H1 (cell line): ENCODE data around the gene BCO1. TPM values are rescaled to one million over a fixed set of nuclear protein-coding genes. Genes with fewer than 3 reads are reported as not detected.

Experiments used
- CTCF ChIA-PET: fragments of 300-600 bp; sonication (Branson Sonifier 250); formaldehyde crosslinking; loops from one replicate; lab custom pipeline; 2021; ENCODE audit not compliant: partially characterized antibody; lab: Charles Lee
- POLR2A ChIA-PET: fragments of 300-600 bp; sonication (Branson Sonifier 250); formaldehyde crosslinking; loops from one replicate; lab custom pipeline; 2021; ENCODE audit warnings: inconsistent platforms; ENCODE audit not compliant: partially characterized antibody; lab: Charles Lee
- DNase-seq, 2 experiments: peaks; one replicate each; pipeline versions ENCODE4 v3.0.0 to v3.0.0-alpha.2; 2010 to 2022; ENCODE audit warnings: low spot score in 2 of 2, low read depth in 1 of 2, mixed read lengths in 1 of 2
- FAIRE-seq: peaks from 2 replicates; lab custom pipeline; 2011; peaks lifted over from hg19 to GRCh38; lab: Jason Lieb, UNC
- H2AFZ ChIP-seq: 2 replicates; pipeline ENCODE4 v1.8.1; 2012; ENCODE audit warnings: low read length, inconsistent platforms
- H2AK5ac ChIP-seq: 2 replicates; pipeline ENCODE4 v1.6.1; 2013; ENCODE audit warnings: low read depth, low read length
- H2BK120ac ChIP-seq: replicated peaks from 2 replicates; pipeline ENCODE3; 2013; ENCODE audit warnings: low read depth, low read length, inconsistent platforms
- H2BK12ac ChIP-seq: 2 replicates; pipeline ENCODE4 v1.6.1; 2013; ENCODE audit warnings: low read depth, low read length
- H2BK15ac ChIP-seq: 2 replicates; pipeline ENCODE4 v1.6.1; 2013; ENCODE audit warnings: low read length
- H2BK20ac ChIP-seq: 2 replicates; pipeline ENCODE4 v1.6.1; 2013; ENCODE audit warnings: low read length
- H2BK5ac ChIP-seq: 2 replicates; pipeline ENCODE4 v1.6.1; 2013; ENCODE audit warnings: low read depth, low read length
- H3K14ac ChIP-seq: 2 replicates; pipeline ENCODE4 v1.6.1; 2013; ENCODE audit warnings: inconsistent platforms; ENCODE audit not compliant: insufficient read length
- H3K18ac ChIP-seq: 2 replicates; pipeline ENCODE4 v1.6.1; 2013; ENCODE audit warnings: low read length; ENCODE audit errors: extremely low read depth
- H3K23ac ChIP-seq: 2 replicates; pipeline ENCODE4 v1.6.1; 2013; ENCODE audit warnings: inconsistent platforms; ENCODE audit not compliant: insufficient read length
- H3K23me2 ChIP-seq: 2 replicates; pipeline ENCODE4 v1.6.1; 2013; ENCODE audit warnings: low read depth, low read length
- H3K27ac ChIP-seq: 2 replicates; pipeline ENCODE4 v1.6.1; 2011; ENCODE audit warnings: low read depth, low read length, inconsistent platforms
- H3K27me3 ChIP-seq, 4 experiments: replicated peaks in 1 of 4; 1 replicate in 1 of 4; 2 replicates in 3 of 4; pipeline versions ENCODE4 v1.6.1 to v1.8.1; 2011 to 2013; ENCODE audit warnings: low read length in 3 of 4, mild to moderate bottlenecking in 3 of 4, inconsistent platforms in 2 of 4, mixed read lengths in 2 of 4, moderate library complexity in 1 of 4; ENCODE audit not compliant: control insufficient read depth in 3 of 4, insufficient read depth in 3 of 4; ENCODE audit errors: extremely low read depth in 1 of 4
- H3K36me3 ChIP-seq, 4 experiments: 2 replicates each; pipeline versions ENCODE4 v1.6.1 to v1.8.1; 2011 to 2013; ENCODE audit warnings: mild to moderate bottlenecking in 4 of 4, low read length in 3 of 4, moderate library complexity in 2 of 4, control low read depth in 1 of 4, inconsistent platforms in 1 of 4; ENCODE audit not compliant: insufficient read depth in 4 of 4, control insufficient read depth in 2 of 4
- H3K4ac ChIP-seq: replicated peaks from 2 replicates; pipeline ENCODE3; 2013; ENCODE audit warnings: low read length, low read depth, mixed read lengths, inconsistent platforms; ENCODE audit not compliant: insufficient read length
- H3K4me1 ChIP-seq, 4 experiments: replicated peaks in 1 of 4; 1 replicate in 1 of 4; 2 replicates in 3 of 4; pipeline versions ENCODE4 v1.6.1 to v1.8.1; 2011 to 2013; ENCODE audit warnings: low read length in 3 of 4, inconsistent platforms in 2 of 4, mixed read lengths in 1 of 4; ENCODE audit not compliant: insufficient read depth in 4 of 4, control insufficient read depth in 3 of 4
- H3K4me2 ChIP-seq, 2 experiments: 2 replicates each; pipeline versions ENCODE4 v1.6.1 to v1.8.1; 2011 to 2013; ENCODE audit warnings: low read depth in 2 of 2, low read length in 2 of 2, control low read depth in 1 of 2, inconsistent platforms in 1 of 2, mild to moderate bottlenecking in 1 of 2; ENCODE audit not compliant: insufficient read depth in 1 of 2
- H3K4me3 ChIP-seq, 4 experiments: fragments of 200-600, 300-600 bp in 1 of 4; sonication (generic), shearing (Covaris generic), sonication (Bioruptor Twin) in 1 of 4; 2 replicates each; pipeline versions ENCODE4 v1.5.1 to v1.8.1; 2011 to 2016; ENCODE audit warnings: low read length in 4 of 4, low read depth in 3 of 4, control low read depth in 2 of 4, inconsistent platforms in 2 of 4, mild to moderate bottlenecking in 2 of 4, mixed read lengths in 1 of 4, moderate library complexity in 1 of 4; ENCODE audit not compliant: insufficient read depth in 2 of 4; ENCODE audit errors: extremely low read depth in 1 of 4
- H3K56ac ChIP-seq: replicated peaks from 2 replicates; pipeline ENCODE3; 2013; ENCODE audit warnings: low read depth, mild to moderate bottlenecking, mixed read lengths, low read length, inconsistent platforms; ENCODE audit not compliant: insufficient read length
- H3K79me1 ChIP-seq: 2 replicates; pipeline ENCODE4 v1.6.1; 2013; ENCODE audit warnings: low read depth, low read length, control low read depth
- H3K79me2 ChIP-seq, 2 experiments: 2 replicates each; pipeline versions ENCODE4 v1.6.1 to v1.8.1; 2012 to 2013; ENCODE audit warnings: low read length in 2 of 2, mild to moderate bottlenecking in 2 of 2, inconsistent platforms in 1 of 2; ENCODE audit not compliant: insufficient read depth in 2 of 2, control insufficient read depth in 1 of 2
- H3K9ac ChIP-seq, 4 experiments: replicated peaks in 1 of 4; 1 replicate in 1 of 4; 2 replicates in 3 of 4; pipeline versions ENCODE4 v1.6.1 to v1.8.1; 2011 to 2013; ENCODE audit warnings: low read depth in 3 of 4, low read length in 3 of 4, control low read depth in 2 of 4, mild to moderate bottlenecking in 2 of 4, moderate library complexity in 2 of 4, inconsistent platforms in 1 of 4; ENCODE audit errors: extremely low read depth in 1 of 4
- H3K9me3 ChIP-seq, 2 experiments: 2 replicates each; pipeline versions ENCODE4 v1.6.1 to v1.8.1; 2012 to 2013; ENCODE audit warnings: mild to moderate bottlenecking in 2 of 2, moderate library complexity in 2 of 2, control low read depth in 1 of 2, inconsistent platforms in 1 of 2, low read depth in 1 of 2, low read length in 1 of 2, mixed read lengths in 1 of 2; ENCODE audit not compliant: insufficient read depth in 2 of 2
- H4K20me1 ChIP-seq, 2 experiments: replicated peaks in 1 of 2; 2 replicates each; pipeline versions ENCODE3 to v1.8.1; 2011 to 2013; ENCODE audit warnings: inconsistent platforms in 2 of 2, low read length in 2 of 2, mild to moderate bottlenecking in 1 of 2; ENCODE audit not compliant: insufficient read depth in 2 of 2, control insufficient read depth in 1 of 2
- H4K5ac ChIP-seq: 2 replicates; pipeline ENCODE4 v1.6.1; 2013; ENCODE audit warnings: low read length, low read depth, mixed read lengths, inconsistent platforms; ENCODE audit not compliant: insufficient read length
- H4K8ac ChIP-seq: 2 replicates; pipeline ENCODE4 v1.8.0; 2013; ENCODE audit warnings: mild to moderate bottlenecking, moderate library complexity, low read length, inconsistent platforms; ENCODE audit not compliant: insufficient read depth; ENCODE audit errors: extremely low read depth
- H4K91ac ChIP-seq: replicated peaks from 2 replicates; pipeline ENCODE3; 2013; ENCODE audit warnings: low read length, mixed read lengths, inconsistent platforms; ENCODE audit not compliant: insufficient read length
- BRCA1 ChIP-seq: IDR thresholded peaks from 2 replicates; pipeline ENCODE4 v1.6.1; 2012; ENCODE audit warnings: low read depth, low read length, improper control_type of control experiment
- JUND ChIP-seq: IDR thresholded peaks from 2 replicates; pipeline ENCODE4 v1.6.1; 2011; ENCODE audit warnings: mild to moderate bottlenecking, improper control_type of control experiment, low read length
- KDM1A ChIP-seq: fragments of 200-600, 300-600 bp; sonication (generic); IDR thresholded peaks from 2 replicates; pipeline ENCODE4 v1.7.1; 2016; ENCODE audit warnings: mild to moderate bottlenecking, low read length, borderline replicate concordance
- NANOG ChIP-seq: IDR thresholded peaks from 2 replicates; pipeline ENCODE4 v1.6.1; 2011; ENCODE audit warnings: low read length, low read depth, mild to moderate bottlenecking, inconsistent platforms; ENCODE audit not compliant: insufficient read depth, poor library complexity, severe bottlenecking
- RAD21 ChIP-seq, 2 experiments: IDR thresholded peaks in 1 of 2; conservative IDR thresholded peaks in 1 of 2; 2 replicates each; pipeline ENCODE4 v1.6.1; 2011; ENCODE audit warnings: low read depth in 2 of 2, low read length in 2 of 2, improper control_type of control experiment in 1 of 2, inconsistent platforms in 1 of 2, mild to moderate bottlenecking in 1 of 2, moderate library complexity in 1 of 2
- SIN3A ChIP-seq, 2 experiments: IDR thresholded peaks in 1 of 2; conservative IDR thresholded peaks in 1 of 2; 2 replicates each; pipeline ENCODE4 v1.6.1; 2011 to 2012; ENCODE audit warnings: low read length in 2 of 2, improper control_type of control experiment in 1 of 2, low read depth in 1 of 2, mild to moderate bottlenecking in 1 of 2
- ZNF274 ChIP-seq: IDR thresholded peaks from 2 replicates; pipeline ENCODE4 v1.7.0; 2012; ENCODE audit warnings: low read length, borderline replicate concordance; ENCODE audit errors: extremely low read depth
- WGBS, 2 experiments: shearing (Covaris generic) in 1 of 2; methylation state at CpG; one replicate each; pipeline versions ENCODE4 v1.1.6 to v1.1.7; 2013 to 2015; ENCODE audit warnings: low lambda C conversion rate in 2 of 2, mixed read lengths in 2 of 2, inconsistent platforms in 1 of 2, low coverage in 1 of 2, missing lambda C conversion rate in 1 of 2; ENCODE audit not compliant: insufficient replicate concordance in 2 of 2, insufficient coverage in 1 of 2, insufficient read length in 1 of 2; ENCODE audit errors: extremely low coverage in 1 of 2, missing lambda C conversion rate in 1 of 2; 5-methylcytosine and 5-hydroxymethylcytosine counted together
- polyA plus RNA-seq, 7 experiments: library from polyadenylated mRNA; depleted of rRNA in 3 of 7; stranded (reverse) in 5 of 7; unstranded in 2 of 7; fragments of >200 nt in 5 of 7; fragments of 200-250 nt in 2 of 7; gene quantifications; 1 replicate in 5 of 7; 2 replicates in 1 of 7; 4 replicates in 1 of 7; pipeline versions ENCODE4 v1.2.1 to v1.2.3, GENCODE V29; 2011 to 2013; ENCODE audit warnings: missing spikeins in 2 of 7, mixed read lengths in 2 of 7
- total RNA-seq: library from RNA; stranded (reverse); fragmentation: NEBNext Ultra II Directional; extraction: Animal tissue kit (Norgen Biotek cat#: 25700); gene quantifications from 2 replicates; pipeline ENCODE4 v1.2.1, GENCODE V29; 2021

BCO1 gene
- total and polyA plus RNA-seq, 2 of the 8 experiments (the other 6 are each of a cell fraction or from before 2014, with no cell fraction given), result 0.21 TPM; not detected in 1

DNA sequence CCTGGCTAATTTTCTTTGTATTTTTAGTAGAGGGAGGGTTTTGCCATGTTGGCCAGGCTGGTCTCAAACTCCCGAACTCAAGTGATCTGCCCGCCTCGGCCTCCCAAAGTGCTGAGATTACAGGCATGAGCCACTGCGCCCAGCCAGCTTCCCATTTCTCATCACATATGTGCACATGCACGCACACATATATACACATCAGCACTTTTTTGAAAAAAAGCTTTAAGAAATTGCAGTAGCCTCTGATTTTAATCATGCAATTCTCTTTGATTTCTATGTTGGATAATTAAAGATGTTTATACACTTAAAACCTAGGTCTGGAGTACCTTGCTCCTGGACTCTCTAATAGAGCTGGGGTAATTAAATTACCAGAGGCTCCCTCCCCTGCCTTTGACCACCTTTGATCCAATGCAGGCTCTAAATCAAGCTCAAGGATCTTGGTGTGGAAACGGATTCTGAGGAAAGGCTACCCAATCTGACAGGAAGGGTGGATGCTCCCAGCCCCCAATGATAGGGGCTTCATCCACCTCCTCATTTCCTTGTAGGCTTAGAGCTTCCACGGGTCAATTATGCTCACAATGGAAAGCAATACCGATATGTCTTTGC is 46.6 kb downstream of the BCO1 start:
- CTCF ChIA-PET, result interaction anchor here (0.8 to 1.6 kb wide), 5 partner anchors 12 to 80 kb away, joined by 3 to 5 read pairs (median 4); no protein-coding TSS in a partner anchor
- 90% methylated on average over 8 of the region's 8 CpGs; no CpG with 5 or more reads in 1 of the 2 experiments for WGBS, 2 experiments
- H3K79me2 ChIP-seq, result no peaks in the 10 kb centered on the region
- H3K18ac ChIP-seq, result no peak overlapping the region
- no peak overlapping the region for H3K14ac ChIP-seq
- H3K27ac ChIP-seq, result no peak overlapping the region
- no peak overlapping the region for H3K9ac ChIP-seq
- no peak overlapping the region for H2AFZ ChIP-seq
- H3K27me3 ChIP-seq, result no peaks in the 10 kb centered on the region
- H3K56ac ChIP-seq, result no peak overlapping the region
- TF ChIP-seq BRCA1 (no peak), KDM1A (no peak), NANOG (no peak), SIN3A (conservative IDR thresholded peaks at IDR 0.05 in 1 of 2, IDR thresholded peaks at IDR 0.05 in 1 of 2; ENCODE audit: low read depth in 1 of 2, low read length in 2 of 2) (no peak), JUND (no peak), ZNF274 (no peak), RAD21 (IDR thresholded peaks at IDR 0.05 in 1 of 2, conservative IDR thresholded peaks at IDR 0.05 in 1 of 2; ENCODE audit: low read depth in 2 of 2, low read length in 2 of 2) (no peak)
- FAIRE-seq, result no peak
- H4K20me1 ChIP-seq, result no peaks in the 10 kb centered on the region
- H3K36me3 ChIP-seq, result no peaks in the 10 kb centered on the region
- POLR2A ChIA-PET, result interaction anchor here (0.6 to 2.2 kb wide), 5 partner anchors 17 to 538 kb away, joined by 3 to 5 read pairs (median 3); no protein-coding TSS in a partner anchor
- no peak overlapping the region for H4K5ac ChIP-seq
- H3K79me1 ChIP-seq, result no peaks in the 10 kb centered on the region
- no peak for DNase-seq
- H2BK20ac ChIP-seq, result no peak overlapping the region
- H2AK5ac ChIP-seq, result no peak overlapping the region
- H2BK12ac ChIP-seq, result no peak overlapping the region
- H4K8ac ChIP-seq, result no peak overlapping the region
- no peak overlapping the region for H3K4me2 ChIP-seq
- H3K23ac ChIP-seq, result no peak overlapping the region
- no peaks in the 10 kb centered on the region for H3K23me2 ChIP-seq
- H2BK120ac ChIP-seq, result no peak overlapping the region
- H3K4ac ChIP-seq, result no peak overlapping the region
- H2BK15ac ChIP-seq, result no peak overlapping the region
- no peak overlapping the region for H4K91ac ChIP-seq
- no peak overlapping the region for H3K4me3 ChIP-seq
- no peaks in the 10 kb centered on the region for H3K4me1 ChIP-seq
- H3K9me3 ChIP-seq, result no peaks in the 10 kb centered on the region
- no peak overlapping the region for H2BK5ac ChIP-seq
